ENCODE results near the gene FBXL16.

DNA sequence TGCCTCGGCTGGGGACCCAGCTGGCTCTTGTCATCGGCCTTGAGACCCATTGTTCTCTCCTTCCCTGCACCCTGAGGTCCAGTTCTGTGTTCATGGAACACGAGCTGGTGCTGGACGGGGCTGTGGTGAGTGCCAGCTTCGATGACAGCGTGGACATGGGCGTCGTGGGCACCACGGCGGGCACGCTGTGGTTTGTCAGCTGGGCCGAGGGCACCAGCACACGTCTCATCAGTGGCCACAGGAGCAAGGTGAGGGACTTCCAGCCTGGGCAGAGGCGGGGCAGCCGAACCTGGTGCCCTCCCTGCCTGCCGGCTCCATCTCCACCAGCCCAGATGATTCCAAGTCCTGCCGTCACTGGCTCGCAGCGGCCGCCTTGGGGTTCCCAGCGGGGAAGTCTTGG, 43.0 kb downstream of the FBXL16 start:
- TF ChIP-seq, protein P1, sequence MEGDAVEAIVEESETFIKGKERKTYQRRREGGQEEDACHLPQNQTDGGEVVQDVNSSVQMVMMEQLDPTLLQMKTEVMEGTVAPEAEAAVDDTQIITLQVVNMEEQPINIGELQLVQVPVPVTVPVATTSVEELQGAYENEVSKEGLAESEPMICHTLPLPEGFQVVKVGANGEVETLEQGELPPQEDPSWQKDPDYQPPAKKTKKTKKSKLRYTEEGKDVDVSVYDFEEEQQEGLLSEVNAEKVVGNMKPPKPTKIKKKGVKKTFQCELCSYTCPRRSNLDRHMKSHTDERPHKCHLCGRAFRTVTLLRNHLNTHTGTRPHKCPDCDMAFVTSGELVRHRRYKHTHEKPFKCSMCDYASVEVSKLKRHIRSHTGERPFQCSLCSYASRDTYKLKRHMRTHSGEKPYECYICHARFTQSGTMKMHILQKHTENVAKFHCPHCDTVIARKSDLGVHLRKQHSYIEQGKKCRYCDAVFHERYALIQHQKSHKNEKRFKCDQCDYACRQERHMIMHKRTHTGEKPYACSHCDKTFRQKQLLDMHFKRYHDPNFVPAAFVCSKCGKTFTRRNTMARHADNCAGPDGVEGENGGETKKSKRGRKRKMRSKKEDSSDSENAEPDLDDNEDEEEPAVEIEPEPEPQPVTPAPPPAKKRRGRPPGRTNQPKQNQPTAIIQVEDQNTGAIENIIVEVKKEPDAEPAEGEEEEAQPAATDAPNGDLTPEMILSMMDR (IDR thresholded peaks at IDR 0.05): no peak
- TF ChIP-seq POLR2A (IDR thresholded peaks at IDR 0.05): no peak
